ENCODE data around the gene BHLHE40.
A peak's percentile ranks its signal among the peaks of the same experiment; 100 is the strongest.

Gene BHLHE40

GRCh38 chr3:4979428-4980228 lies at the start of gene BHLHE40:
BHLHE40 (plus strand) TSS chr3:4979437; CDS start chr3:4979719, 282 bp downstream.
- no peak for DNase-seq (ENCODE audit: low read depth)
- H3K4me3 ChIP-seq (ENCODE audit: control insufficient read depth, low read depth, low read length) = peak within 1 kb of the TSS; percentile 79
- TF ChIP-seq CTCF (IDR thresholded peaks at IDR 0.05; ENCODE audit: control insufficient read depth, insufficient read depth, low read depth, low read length, missing control alignments) = no peak

- no peak for DNase-seq (ENCODE audit: low read depth)
- TF ChIP-seq CTCF (IDR thresholded peaks at IDR 0.05; ENCODE audit: control insufficient read depth, insufficient read depth, low read depth, low read length, missing control alignments) = no peak
- no peak overlapping the region for H3K4me3 ChIP-seq (ENCODE audit: control insufficient read depth, low read depth, low read length)
These were observed 48.7 kb upstream of the BHLHE40 start for GRCh38 chr3:4930501-4930900.

- TF ChIP-seq CTCF (IDR thresholded peaks at IDR 0.05; ENCODE audit: control insufficient read depth, insufficient read depth, low read depth, low read length, missing control alignments) = no peak
- H3K4me3 ChIP-seq (ENCODE audit: control insufficient read depth, low read depth, low read length) = no peak overlapping the region
- DNase-seq (ENCODE audit: low read depth) = no peak
These were observed 45.2 kb upstream of the BHLHE40 start for GRCh38 chr3:4934050-4934449.

GRCh38 chr3:4935347-4935746 lies 43.9 kb upstream of the BHLHE40 start:
- TF ChIP-seq CTCF (IDR thresholded peaks at IDR 0.05; ENCODE audit: control insufficient read depth, insufficient read depth, low read depth, low read length, missing control alignments) = no peak
- DNase-seq (ENCODE audit: low read depth) = no peak
- H3K4me3 ChIP-seq (ENCODE audit: control insufficient read depth, low read depth, low read length) = no peak overlapping the region

- H3K4me3 ChIP-seq (ENCODE audit: control insufficient read depth, low read depth, low read length) = no peak overlapping the region
- no peak for DNase-seq (ENCODE audit: low read depth)
- no peak for TF ChIP-seq CTCF (IDR thresholded peaks at IDR 0.05; ENCODE audit: control insufficient read depth, insufficient read depth, low read depth, low read length, missing control alignments)
These were observed 42.1 kb upstream of the BHLHE40 start for GRCh38 chr3:4936982-4937614.

- no peak for TF ChIP-seq CTCF (IDR thresholded peaks at IDR 0.05; ENCODE audit: control insufficient read depth, insufficient read depth, low read depth, low read length, missing control alignments)
- no peak overlapping the region for H3K4me3 ChIP-seq (ENCODE audit: control insufficient read depth, low read depth, low read length)
- DNase-seq (ENCODE audit: low read depth) = no peak
These were observed 40.8 kb upstream of the BHLHE40 start for GRCh38 chr3:4938281-4938982.
